OCI-LY7 (cell line): ENCODE data around the gene DOCK1.

Source experiments
- EZH2phosphoT487 ChIP-seq: fragments of 200-600 bp; sonication (generic); IDR thresholded peaks from 2 replicates; pipeline ENCODE4 v1.6.1; 2018; ENCODE audit warnings: low read depth, borderline replicate concordance, mild to moderate bottlenecking, mixed run types, antibody characterized with exemption, low read length, moderate library complexity, mixed read lengths
- TF ChIP-seq, protein P1 (sequence below): fragments of 200-600 bp; sonication (generic); conservative IDR thresholded peaks from 2 replicates; pipeline ENCODE4 v1.5.1; 2014; ENCODE audit warnings: mild to moderate bottlenecking, antibody characterized with exemption, low read length, moderate library complexity, mixed read lengths

GRCh38 chr10:127378628-127379027 is 473.4 kb downstream of the DOCK1 start:
- TF ChIP-seq, protein P1, sequence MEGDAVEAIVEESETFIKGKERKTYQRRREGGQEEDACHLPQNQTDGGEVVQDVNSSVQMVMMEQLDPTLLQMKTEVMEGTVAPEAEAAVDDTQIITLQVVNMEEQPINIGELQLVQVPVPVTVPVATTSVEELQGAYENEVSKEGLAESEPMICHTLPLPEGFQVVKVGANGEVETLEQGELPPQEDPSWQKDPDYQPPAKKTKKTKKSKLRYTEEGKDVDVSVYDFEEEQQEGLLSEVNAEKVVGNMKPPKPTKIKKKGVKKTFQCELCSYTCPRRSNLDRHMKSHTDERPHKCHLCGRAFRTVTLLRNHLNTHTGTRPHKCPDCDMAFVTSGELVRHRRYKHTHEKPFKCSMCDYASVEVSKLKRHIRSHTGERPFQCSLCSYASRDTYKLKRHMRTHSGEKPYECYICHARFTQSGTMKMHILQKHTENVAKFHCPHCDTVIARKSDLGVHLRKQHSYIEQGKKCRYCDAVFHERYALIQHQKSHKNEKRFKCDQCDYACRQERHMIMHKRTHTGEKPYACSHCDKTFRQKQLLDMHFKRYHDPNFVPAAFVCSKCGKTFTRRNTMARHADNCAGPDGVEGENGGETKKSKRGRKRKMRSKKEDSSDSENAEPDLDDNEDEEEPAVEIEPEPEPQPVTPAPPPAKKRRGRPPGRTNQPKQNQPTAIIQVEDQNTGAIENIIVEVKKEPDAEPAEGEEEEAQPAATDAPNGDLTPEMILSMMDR: no peak
- TF ChIP-seq EZH2phosphoT487: no peak
